ENCODE results near the gene SAMD14. TPM values are rescaled to one million over a fixed set of nuclear protein-coding genes. Genes with fewer than 3 reads are reported as not detected.

Gene SAMD14
- total and polyA plus RNA-seq, 4 donors, result 3.3 to 6.2 (median 4.2) TPM

DNA sequence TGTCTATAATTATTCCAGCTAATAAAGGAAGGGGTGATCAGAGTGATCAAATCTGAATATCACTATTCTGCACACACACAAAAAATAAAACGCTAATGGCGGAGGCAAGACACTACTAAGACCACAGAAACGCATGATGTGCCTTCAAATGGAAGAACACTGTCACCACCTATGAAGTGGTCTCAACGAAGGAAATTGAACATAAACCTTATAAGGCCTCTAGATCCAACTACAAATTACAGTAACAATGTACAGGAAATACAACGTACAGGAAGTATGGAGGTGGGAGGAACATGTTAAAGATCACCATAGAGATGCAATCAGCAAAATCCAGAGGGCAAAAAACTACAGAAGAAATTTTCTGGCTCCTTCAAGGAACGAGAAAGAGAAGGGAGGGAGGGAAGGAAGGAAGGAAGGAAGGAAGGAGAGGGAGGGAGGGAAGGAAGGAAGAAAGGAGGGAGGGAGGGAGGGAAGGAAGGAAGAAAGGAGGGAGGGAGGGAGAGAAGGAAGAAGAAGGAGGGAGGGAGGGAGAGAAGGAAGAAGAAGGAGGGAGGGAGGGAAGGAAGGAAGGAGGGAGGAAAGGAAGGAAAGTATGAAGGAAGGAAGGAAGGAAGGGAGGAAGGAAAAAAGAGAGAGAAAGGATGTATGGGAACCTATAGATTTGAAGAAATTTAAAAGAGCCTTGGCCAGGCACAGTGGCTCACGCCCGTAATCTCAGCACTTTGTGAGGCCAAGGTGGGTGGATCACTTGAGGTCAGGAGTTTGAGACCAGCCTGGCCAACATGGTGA lies 32.7 kb upstream of the SAMD14 start:
- ATAC-seq (ENCODE audit: insufficient read depth, low FRiP score) (no peak), DNase-seq (no peak)
- H3K9ac ChIP-seq (ENCODE audit: insufficient read depth in 1 of 2, low read length in 2 of 2), result no peak overlapping the region
- 68 to 69% methylated on average over 8 of the region's 8 CpGs for WGBS, 2 donors
- TF ChIP-seq, protein P1, sequence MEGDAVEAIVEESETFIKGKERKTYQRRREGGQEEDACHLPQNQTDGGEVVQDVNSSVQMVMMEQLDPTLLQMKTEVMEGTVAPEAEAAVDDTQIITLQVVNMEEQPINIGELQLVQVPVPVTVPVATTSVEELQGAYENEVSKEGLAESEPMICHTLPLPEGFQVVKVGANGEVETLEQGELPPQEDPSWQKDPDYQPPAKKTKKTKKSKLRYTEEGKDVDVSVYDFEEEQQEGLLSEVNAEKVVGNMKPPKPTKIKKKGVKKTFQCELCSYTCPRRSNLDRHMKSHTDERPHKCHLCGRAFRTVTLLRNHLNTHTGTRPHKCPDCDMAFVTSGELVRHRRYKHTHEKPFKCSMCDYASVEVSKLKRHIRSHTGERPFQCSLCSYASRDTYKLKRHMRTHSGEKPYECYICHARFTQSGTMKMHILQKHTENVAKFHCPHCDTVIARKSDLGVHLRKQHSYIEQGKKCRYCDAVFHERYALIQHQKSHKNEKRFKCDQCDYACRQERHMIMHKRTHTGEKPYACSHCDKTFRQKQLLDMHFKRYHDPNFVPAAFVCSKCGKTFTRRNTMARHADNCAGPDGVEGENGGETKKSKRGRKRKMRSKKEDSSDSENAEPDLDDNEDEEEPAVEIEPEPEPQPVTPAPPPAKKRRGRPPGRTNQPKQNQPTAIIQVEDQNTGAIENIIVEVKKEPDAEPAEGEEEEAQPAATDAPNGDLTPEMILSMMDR (IDR thresholded peaks at IDR 0.05; ENCODE audit: control extremely low read depth, extremely low read depth), result no peak
- peaks cover 0 to 10% (median 0%) of the 10 kb centered on the region in 5 donors for H3K4me1 ChIP-seq (ENCODE audit: control insufficient read depth in 5 of 5, insufficient read depth in 5 of 5, low read length in 5 of 5)
- no peak overlapping the region for H3K27ac ChIP-seq (ENCODE audit: low read depth in 1 of 2, low read length in 1 of 2)
- H3K27me3 ChIP-seq (ENCODE audit: control insufficient read depth in 3 of 3, insufficient read depth in 3 of 3, low read length in 2 of 3), result no peaks in the 10 kb centered on the region
- H3K36me3 ChIP-seq (ENCODE audit: control insufficient read depth in 4 of 4, insufficient read depth in 4 of 4, low read length in 4 of 4), result no peaks in the 10 kb centered on the region
- H3K4me3 ChIP-seq, result no peak overlapping the region
- H3K9me3 ChIP-seq (ENCODE audit: control insufficient read depth in 4 of 4, insufficient read depth in 3 of 4, low read length in 3 of 4), result no peaks in the 10 kb centered on the region

DNA sequence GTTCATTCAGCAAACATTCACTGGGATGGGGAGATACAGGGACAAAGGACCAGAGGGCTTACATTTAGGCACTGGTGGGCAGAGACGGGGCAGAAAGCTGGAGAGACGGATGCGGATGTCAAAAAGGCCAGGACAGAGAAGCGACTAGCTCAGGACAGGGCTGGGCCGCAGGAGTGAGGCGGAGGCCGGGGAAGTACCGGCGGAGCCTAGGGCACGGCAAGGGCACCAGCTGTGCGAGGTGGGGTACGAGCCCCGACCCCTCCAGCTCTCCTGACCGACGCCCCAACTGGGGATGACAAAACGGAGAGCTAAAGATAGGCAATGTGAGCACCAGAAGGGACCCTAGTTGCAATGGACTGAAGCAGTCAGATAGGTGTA lies 31.9 kb upstream of the SAMD14 start:
- H3K36me3 ChIP-seq (ENCODE audit: control insufficient read depth in 4 of 4, insufficient read depth in 4 of 4, low read length in 4 of 4), result no peaks in the 10 kb centered on the region
- peak overlapping the region in 1 of 2 donors; percentile 61 for H3K9ac ChIP-seq (ENCODE audit: insufficient read depth in 1 of 2, low read length in 2 of 2)
- peaks cover 0 to 10% (median 0%) of the 10 kb centered on the region in 5 donors for H3K4me1 ChIP-seq (ENCODE audit: control insufficient read depth in 5 of 5, insufficient read depth in 5 of 5, low read length in 5 of 5)
- no peak overlapping the region for H3K27ac ChIP-seq (ENCODE audit: low read depth in 1 of 2, low read length in 1 of 2)
- ATAC-seq (ENCODE audit: insufficient read depth, low FRiP score) (no peak), DNase-seq (no peak)
- H3K9me3 ChIP-seq (ENCODE audit: control insufficient read depth in 4 of 4, insufficient read depth in 3 of 4, low read length in 3 of 4), result no peaks in the 10 kb centered on the region
- TF ChIP-seq, protein P1 (IDR thresholded peaks at IDR 0.05; ENCODE audit: control extremely low read depth, extremely low read depth), result no peak
- no peak overlapping the region for H3K4me3 ChIP-seq
- WGBS, 2 donors, result 54 to 67% methylated on average over 16 of the region's 16 CpGs
- no peaks in the 10 kb centered on the region for H3K27me3 ChIP-seq (ENCODE audit: control insufficient read depth in 3 of 3, insufficient read depth in 3 of 3, low read length in 2 of 3)

DNA sequence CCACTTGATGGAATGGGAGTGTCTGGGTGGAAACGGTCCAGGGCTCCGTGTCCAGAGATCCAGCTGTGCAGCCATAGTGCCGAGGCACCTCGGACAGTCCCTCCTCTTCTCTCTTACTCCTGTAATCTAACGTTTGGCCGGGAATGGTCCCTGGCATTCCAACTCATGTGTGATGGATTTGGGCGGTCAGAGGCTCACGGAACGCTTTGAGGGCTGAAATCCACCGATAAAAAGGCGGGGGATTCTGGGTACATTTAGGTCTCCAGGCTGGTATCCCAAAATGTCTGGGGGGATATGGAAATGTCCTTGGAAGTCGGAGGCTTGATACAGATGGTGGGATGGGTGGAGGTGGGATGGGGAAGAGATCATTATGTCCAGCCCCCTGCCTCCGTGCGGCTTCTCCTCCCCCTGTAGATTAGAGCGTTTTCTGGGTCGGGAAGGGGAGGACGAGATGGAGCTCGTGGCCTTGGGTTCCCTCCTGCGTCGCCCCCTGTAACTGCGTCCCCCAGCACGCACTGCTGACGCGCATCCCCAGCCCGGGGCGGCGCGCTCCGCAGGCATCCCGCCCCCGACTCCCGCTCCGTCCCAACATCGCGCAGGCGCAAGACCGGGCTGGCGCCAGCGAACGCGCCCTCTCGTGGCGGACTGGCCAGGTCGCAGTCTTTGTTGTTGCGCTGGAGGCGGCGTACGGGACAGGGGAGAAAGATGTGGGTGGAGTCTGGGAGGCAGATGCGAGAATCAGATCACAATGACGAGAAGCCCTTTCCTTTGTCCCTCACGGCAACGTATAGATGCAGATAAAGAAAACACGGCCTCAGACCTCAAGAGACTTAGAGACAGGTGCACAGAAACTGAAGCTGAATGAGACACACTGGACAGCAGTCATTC lies 31.3 kb upstream of the SAMD14 start:
- ATAC-seq (ENCODE audit: insufficient read depth, low FRiP score), result peak; percentile 98
- TF ChIP-seq, protein P1 (IDR thresholded peaks at IDR 0.05; ENCODE audit: control extremely low read depth, extremely low read depth), result peak; percentile 94
- Histone ChIP-seq H3K4me3 (peak overlapping the region; percentile 56), H3K36me3 (ENCODE audit: control insufficient read depth in 4 of 4, insufficient read depth in 4 of 4, low read length in 4 of 4) (no peaks in the 10 kb centered on the region), H3K4me1 (ENCODE audit: control insufficient read depth in 5 of 5, insufficient read depth in 5 of 5, low read length in 5 of 5) (peaks cover 0 to 9% (median 0%) of the 10 kb centered on the region in 5 donors), H3K9ac (ENCODE audit: insufficient read depth in 1 of 2, low read length in 2 of 2) (peak overlapping the region in 1 of 2 donors; percentile 61), H3K27me3 (ENCODE audit: control insufficient read depth in 3 of 3, insufficient read depth in 3 of 3, low read length in 2 of 3) (no peaks in the 10 kb centered on the region), H3K9me3 (ENCODE audit: control insufficient read depth in 4 of 4, insufficient read depth in 3 of 4, low read length in 3 of 4) (no peaks in the 10 kb centered on the region), H3K27ac (ENCODE audit: low read depth in 1 of 2, low read length in 1 of 2) (peak overlapping the region; percentile 24 to 63)
- peak; percentile 96 to 98 (median 97) for DNase-seq
- WGBS, 2 donors, result 1% methylated on average over 46 to 53 of the region's 53 CpGs

Data from lung (tissue), 12 donors.